UCSD-AML1 (cell line): ENCODE data around the gene DPYSL5.

Experiments
- DNase-seq: peaks from one replicate; lab custom pipeline; 2025; ENCODE audit not compliant: unreplicated experiment; lab: John Stamatoyannopoulos, UW

The DPYSL5 gene

DNA sequence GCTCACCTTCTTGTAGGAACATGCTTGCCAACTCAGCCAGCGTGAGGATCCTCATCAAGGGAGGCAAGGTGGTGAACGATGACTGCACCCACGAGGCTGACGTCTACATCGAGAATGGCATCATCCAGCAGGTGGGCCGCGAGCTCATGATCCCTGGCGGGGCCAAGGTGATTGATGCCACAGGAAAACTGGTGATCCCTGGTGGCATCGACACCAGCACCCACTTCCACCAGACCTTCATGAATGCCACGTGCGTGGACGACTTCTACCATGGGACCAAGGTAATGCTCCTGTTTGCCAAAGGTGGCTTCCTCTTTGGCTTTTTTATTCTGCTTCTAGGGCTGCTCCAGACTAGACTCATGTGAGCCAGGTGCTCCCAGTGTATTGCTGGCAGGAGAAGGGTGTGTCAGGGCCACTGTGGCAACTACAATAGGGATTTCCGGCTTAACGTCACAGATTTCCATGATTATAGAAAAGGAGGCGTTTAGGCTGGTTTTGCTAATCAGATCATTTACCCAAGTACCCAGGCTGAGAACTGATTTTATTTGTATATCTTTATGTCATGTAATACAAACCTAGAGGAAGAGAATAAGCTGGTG, 50.6 kb downstream of the DPYSL5 start:
- no peak for DNase-seq

DNA sequence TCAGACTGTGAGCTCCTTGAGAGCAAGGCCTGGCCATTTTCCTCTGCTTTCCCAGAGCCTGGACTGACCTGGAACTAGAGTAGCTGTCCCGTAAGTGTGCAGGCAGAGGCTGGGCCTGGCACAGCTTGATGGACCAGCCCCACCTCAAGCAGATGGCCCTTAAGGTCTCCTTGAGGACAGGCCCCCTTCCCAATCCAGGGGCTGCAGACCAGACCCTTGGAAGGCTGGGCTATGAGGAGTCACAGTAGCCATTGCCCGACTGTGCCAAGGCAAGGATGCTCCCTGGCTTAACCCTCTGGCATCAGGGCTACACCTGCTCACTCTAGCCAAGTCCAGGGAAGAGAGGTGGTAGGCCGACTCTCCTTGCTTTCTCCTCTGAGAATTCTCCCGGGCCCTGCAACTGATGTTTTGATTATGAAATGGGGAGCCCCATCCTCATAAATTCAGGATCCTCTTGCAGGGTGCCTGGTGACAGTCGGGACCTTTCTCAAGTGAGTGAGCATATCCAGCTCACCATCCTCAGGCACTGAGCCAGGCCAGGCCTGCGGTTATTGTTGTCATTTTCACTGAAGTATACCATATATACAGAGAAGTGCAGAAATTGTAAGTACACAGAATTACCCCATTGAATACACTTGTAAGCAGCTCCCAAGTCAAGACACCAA, 51.7 kb downstream of the DPYSL5 start:
- no peak for DNase-seq

DNA sequence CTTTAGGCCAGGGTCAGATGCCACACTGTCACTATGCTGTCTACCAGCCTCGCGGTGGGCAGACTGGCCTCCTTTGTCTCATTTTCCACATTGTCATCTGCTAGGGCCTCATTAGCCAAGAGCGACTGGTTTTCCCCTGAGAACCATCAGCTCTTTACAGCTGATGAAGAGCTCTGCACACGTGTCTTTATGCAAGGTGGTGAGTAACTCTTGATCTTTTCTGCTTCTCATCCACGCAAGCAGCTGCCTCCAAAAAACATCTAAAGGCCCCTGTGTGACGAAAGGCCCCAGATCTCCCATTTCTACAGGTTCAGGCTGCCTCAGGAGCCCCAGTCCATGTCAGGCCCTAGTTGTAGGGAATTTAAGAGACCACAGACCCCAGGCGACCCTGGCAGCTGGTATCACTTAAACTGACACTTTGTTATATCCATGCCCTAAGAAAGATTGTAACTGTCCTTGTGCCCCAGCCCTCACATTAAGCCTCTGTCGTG, 52.9 kb downstream of the DPYSL5 start:
- no peak for DNase-seq

DNA sequence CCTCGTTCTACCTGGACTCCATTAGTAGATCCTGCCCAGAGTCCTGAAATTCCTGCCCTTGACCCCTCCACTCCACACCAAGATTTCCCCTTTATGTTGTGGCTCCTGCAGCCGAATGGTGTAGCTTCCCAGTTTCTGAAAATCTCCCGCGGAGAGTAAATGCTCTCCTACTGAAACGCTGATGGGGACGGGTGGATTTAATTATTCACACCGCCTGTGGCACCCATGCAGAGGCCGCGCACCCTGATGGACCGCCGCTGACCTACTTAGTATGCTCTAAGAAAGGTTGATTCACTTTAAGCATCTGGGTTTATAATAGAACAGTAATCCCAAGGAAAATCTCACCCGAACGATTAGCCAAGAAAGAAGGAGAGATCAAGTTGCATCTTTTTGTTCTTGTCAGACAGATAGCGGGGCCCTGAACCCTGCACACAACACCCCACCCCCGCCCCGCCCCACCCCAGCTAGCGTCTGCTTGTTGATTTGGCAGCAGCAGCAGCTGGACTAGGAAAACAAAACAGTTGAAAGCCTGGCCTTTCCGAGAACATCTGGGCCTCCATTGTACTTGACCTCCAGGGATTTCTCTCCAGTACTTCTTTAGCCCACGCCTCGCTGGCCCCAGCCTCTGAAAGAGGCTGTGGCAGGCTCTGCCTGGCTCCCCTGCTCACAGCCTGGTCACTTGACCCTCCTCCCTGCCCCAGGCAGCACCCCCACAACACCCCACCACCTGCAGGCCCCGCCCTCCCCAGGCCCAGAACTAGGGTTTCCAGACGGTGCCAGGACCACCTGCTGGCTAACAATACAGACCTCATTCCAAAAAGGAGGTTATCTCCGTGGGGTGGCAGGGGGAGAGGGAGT, 53.6 kb downstream of the DPYSL5 start:
- DNase-seq, result no peak

DNA sequence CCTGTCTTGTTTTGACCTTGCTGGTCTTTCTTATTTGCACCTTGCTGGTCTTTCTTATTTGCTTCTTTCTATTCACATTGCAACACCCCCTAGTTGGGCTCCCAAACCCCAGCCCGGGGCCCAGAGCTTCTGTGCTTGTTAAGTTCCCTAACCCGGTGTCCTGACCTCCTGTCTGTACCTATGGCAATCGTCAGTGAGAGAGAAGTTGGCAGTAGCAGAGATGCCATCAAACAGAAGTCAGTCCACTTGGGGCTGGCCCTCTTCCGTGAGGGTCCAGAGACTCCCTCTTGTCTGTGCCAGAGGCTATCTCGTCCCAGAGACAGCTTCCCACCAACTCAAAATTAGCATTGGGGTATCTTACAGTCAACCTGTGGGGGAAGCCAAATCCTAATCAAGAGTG, 55.7 kb downstream of the DPYSL5 start:
- DNase-seq, result no peak

DNA sequence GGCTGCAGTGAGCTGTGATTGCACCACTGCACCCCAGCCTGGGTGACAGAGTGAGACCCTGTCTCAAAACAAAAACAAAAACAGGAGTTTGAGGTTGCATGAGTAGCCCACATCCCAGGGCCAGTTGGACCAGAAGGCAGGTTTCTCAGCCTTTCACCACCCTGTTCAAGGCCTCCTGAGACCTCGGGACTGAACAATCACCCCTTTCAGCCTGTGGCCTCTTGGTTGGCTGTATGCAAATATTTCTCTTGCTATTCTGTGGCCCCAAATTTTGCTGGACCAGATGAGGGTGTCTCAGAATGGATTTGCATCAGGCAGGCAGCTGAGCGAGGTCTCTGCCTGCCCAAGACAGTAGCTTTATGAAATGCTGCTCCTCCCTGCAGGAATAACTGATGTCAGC, 56.9 kb downstream of the DPYSL5 start:
- no peak for DNase-seq

DNA sequence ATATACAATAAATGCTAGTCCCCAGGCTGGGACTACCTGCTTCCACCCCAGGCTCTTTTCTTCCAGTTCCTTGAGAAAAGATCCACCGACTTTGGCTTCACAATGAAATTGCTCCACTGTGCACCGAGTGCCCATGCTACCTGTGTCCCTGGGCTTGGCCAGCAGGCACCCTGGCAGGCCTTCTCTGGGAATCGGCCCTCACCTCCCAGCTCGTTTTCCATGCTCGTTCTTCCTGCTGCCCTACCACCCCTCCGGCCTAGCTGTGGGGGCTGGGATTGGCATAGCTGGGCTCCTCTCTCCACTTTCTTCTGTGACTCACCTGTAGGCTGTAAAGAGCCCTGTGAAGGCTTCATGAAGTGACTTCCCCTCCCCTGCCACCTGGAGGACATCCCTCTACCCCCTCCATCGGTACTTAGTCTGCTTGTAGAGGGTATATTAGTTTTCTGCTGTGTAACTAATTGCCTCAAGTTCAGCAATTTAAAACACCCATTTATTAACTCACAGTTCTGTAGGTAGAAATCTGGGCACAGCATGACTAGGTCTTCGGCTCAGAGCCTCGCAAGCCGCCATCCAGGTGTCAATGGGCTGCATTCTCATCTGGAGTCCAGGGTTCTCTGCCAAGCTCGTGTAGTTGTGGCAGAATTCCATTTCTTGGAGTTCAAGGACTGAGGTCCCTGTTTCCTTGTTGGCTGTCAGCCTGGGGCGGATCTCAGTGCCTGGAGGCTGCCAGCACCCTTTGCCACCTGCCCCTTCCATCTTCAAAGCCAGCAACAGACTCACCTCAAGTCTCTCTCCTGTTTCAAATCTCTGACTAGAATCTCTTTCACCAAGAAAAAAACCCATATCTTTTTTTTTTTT, 57.6 kb downstream of the DPYSL5 start:
- DNase-seq, result no peak

DNA sequence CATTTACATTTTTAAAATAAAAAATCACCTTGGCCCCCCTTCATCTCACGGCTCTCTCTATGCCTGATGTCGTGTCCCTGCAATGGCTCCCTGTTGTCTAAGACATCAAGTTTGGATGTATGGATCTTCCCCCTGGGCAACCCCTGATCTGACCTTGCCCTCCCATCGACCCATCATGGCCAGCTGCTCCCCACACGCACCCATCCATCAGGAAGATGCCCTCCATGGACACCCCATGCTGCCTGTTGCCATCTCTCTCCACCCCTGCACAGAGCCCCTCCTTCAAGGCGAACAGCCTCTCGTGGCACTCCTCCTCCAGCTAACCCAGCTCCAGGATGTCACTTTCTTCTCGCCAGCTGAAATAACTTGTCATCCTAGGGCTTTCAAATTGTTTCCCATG, 59.5 kb downstream of the DPYSL5 start:
- no peak for DNase-seq

DNA sequence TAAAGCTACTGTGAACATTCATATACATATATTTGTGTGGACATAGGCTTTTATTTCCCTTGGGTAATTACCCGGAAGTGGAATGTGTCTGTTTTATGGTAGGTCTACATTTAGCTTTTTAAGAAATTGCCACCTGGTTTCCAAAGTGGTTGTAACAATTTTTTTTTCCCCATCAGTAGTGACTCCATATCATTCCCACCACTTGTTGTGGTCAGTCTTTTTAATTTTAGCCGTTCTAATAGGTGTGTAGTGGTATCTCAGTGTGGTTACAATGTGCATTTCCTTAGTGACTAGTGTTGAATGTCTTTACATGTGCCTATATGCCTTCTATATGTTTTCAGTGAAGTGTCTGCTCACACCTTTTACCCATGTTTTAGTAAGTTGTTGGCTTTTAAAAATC, 62.2 kb downstream of the DPYSL5 start:
- DNase-seq, result no peak

DNA sequence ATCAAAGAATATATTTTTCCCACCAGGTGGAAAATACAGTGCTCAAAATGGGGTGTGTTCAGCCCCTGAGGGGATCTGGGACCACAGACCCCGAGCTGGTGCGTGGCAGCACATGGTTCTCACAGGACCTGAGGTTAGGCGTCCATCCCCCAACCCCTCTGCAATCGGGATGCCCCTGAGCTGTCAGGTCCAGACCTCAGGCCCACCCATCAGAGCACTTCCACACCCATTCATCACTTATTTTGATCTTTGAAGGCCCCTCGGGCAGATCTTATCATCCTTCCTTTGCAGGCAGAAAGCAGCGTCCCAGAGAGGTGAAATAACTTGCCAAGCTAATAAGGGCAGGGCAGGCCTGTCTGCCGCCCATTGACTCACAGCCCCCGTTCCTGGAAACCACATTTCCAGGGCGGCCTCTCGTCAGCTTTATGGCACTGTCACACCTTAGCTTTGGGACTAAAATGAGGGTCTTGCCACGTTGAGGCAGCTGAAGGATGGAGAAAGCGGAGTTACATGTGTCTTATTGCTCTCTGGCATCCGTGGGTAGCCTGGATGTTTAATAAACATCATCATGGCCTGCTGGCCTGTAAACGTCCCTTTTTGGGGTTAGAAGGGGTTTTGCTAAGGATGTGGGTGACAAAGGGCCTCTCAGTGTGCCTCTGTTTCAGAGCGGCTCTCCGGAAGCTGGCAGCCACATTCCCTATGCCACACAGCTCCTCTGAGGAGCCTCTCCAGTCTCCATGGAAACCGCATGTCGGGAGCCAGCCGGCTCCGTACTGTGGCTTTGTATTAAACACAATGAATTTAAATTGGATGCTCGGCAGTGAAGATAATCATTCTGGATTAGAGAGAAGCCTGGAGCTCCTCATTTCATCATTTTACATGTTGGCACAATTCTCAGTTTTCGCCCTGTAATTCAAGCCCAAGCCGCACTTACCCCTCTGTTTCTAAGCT, 64.3 kb downstream of the DPYSL5 start:
- DNase-seq, result no peak

DNA sequence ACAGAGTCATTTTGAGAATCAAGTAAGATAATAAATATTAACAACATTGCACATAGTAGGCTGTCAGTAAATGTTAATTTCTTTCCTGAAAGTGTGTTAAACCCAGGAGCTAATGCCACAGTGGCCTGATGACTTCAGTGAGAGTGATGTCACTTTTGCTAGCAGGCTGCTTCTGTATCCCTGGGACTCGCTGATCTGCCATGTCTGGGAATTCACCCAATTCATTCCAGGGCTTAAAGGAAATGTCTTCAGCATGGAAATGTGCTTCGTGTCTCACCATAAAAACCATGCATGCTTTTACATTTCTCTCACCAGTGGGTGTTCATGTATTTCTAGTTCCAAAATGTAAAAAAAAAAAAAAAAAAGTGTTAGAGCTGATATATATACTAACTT, 65.7 kb downstream of the DPYSL5 start:
- no peak for DNase-seq

DNA sequence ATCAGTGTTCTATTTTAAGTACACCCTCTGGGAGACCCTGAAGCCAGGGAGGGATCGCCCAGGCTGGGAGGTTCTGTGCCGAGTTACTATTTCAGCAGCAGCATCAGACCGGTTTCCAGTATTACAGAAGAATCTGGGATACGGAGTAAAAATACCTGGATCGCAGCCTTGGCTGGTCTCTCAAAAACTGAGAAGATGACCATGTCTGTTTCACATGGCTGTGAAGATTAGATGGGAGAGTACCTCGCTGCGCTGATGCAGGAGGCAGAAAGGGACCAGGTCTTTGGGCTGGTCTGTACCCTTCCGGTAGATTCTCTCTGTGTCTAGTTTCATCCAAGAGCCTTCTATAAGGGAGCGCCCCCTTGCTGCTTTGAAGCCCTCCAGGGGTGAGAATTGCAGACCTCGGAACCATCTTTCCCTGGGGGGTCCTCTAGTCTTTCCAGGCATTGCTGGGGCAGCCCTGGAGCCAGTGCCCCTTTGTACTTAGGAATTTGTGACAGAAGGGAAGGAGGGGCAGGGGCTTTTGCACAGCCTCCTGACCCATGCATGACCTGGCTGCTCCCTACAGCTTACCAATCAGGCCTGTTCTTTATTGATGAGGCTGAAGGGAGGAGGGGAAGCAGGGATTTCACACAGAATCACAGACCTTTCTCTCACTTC, 66.2 kb downstream of the DPYSL5 start:
- no peak for DNase-seq

DNA sequence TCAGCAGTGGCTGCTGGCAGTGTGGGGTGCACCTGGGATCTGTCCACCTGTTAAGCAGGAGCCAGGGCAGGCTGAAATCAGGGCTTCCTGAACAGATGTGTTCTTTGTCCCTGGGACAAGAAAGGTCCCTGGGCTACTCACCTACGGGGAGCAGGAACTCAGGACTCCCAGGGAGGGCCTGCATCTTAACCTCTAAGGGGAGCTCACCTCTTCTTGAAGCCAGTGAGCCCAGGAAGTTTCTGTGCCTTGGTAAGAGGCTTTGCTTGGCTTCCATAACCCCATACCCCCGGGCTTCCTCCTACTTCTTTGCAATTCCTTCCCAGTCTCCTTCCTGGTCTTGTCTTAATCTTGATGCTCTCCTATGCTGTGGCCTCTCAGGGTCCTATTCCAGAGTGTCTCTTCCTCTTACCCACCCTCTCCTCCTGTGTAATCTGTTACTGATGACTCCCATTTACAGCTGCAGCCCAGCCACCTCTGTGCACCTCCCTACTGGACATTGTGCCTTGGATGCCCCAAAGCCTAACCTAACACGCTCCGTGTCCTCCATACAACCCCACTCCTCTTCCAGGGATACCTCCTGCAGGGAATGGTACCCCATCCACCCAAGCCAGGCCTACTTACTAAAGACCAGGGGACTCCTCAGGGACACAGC, 66.9 kb downstream of the DPYSL5 start:
- DNase-seq, result no peak

DNA sequence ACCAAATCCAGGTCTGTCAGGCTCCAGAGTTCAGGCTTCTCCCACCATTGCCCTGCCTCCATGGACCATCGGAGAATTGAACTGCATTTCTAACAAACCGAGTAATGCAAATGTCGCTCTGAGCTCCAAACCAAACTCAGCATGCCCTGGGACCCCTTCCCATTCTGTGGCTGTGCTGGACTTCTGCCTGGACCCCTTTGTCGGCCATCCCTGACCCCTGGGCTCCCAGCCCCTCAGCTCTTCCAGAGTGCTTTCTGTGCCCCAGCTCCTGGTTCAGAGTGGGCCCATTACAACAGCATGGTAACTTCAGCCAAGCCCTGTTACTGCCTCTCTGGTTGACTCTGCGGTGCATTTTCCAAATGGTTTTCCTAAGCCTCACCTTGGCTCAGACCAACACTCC, 67.4 kb downstream of the DPYSL5 start:
- no peak for DNase-seq

DNA sequence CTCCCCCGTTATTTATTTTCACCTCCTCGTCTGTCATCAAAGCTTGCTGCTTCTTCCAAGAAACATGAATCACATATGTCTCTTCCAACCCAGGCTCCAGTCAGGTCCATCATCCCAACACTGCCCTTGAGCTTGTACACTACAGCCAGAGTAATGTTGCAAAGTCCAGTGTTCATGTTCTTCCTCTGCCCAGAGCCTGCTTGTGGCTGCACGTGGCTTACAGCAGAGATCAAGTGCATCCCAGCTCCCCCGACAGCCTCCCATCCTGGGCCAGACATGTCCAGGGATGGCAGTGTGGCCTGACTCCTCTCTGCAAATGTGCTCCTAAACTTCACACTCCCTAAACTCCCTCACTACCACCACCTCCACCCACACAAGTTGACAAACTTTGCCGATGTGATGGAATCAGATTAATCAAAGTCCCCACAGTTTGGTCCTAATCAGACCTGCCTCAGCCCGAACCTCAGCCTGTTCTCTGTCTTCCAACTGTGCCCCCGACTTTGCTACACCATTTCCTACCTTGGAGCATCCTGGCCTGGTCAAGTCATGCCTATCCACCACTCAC, 68.3 kb downstream of the DPYSL5 start:
- no peak for DNase-seq

DNA sequence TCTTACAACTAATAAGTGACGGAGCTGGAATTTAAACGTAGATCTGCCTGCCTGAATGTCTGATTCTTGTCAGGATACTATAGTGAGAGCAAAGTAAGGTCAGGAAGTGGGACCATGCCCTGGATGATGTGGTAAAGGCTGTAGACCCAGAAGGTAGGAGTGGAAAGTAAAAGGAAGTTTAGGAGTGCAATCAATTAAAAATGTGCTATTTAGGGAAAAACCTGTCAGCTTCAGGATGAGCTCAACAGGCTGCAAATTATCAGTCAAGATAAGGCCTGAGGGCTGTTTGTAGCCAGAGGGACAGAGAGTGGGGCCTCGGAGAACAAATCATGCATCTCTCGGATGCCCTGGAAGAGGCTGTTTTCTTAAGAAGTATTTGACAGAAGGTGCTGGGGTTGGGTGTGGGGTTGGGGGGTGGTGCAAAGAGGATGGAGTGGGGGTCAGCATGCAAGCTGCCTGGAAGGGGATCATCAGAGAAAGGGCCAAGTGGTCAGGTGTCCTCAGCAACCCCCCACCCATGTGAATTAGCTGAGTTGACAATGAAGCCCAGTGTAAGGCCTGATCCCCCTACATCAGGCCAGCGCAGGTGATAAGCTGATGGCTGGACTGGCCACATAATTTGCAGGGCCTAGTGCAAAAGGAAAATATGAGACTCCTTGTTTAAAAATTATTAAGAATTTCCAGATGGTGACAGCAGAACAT, 69.4 kb downstream of the DPYSL5 start:
- no peak for DNase-seq

DNA sequence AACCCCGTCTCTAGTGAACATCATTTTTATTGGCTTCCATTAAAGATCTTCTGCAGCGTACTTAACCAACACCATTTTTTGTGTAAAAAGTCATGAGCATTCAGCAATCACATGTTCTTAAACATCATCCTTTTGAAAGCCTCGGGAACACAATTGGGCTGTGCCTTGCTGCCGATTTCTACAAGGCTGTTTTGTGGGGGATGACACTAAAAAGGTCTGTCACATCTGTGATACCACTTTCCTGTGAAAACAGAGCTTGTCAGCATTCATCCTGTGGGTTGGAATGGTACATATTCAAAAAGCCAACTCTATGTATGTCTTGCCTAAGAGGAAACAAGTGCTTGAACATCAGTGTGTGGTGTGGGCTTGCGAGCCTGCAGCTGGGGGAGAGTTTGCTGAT, 73.4 kb downstream of the DPYSL5 start:
- no peak for DNase-seq
